ENCODE measurements around the gene PRKCB. TPM values are rescaled to one million over a fixed set of nuclear protein-coding genes. Genes with fewer than 3 reads are reported as not detected.
A peak's percentile ranks its signal among the peaks of the same experiment; 100 is the strongest.
"Not testable (repeated sequence)": the region's sequence is repeated elsewhere in the genome, so short reads cannot be mapped to it uniquely, and the experiment has no call there.

Gene PRKCB
- total RNA-seq, 4 donors from 2014 or later = 2.0 to 8.6 (median 4.0) TPM

GRCh38 chr16:24009955-24010354 lies 174.2 kb downstream of the PRKCB start:
- TF ChIP-seq CTCF (IDR thresholded peaks at IDR 0.05) = no peak
- TF ChIP-seq POLR2A (IDR thresholded peaks at IDR 0.05) = no peak
- no peak overlapping the region for H3K27ac ChIP-seq
- H3K36me3 ChIP-seq = no peaks in the 10 kb centered on the region
- no peaks in the 10 kb centered on the region for H3K27me3 ChIP-seq
- no peaks in the 10 kb centered on the region for H3K9me3 ChIP-seq
- no peaks in the 10 kb centered on the region for H3K4me1 ChIP-seq
- intact Hi-C loops (cut with DNase I) = loop anchor here (5.0 kb wide), 1 partner anchor 208 kb away; no protein-coding TSS in a partner anchor
- no peak overlapping the region for H3K4me3 ChIP-seq (replicated peaks in 1 of 3)
- 83 to 89% methylated on average over 3 of the region's 3 CpGs for WGBS, 2 donors
- no peak for DNase-seq

- Histone ChIP-seq H3K27ac (no peak overlapping the region), H3K4me3 (replicated peaks in 1 of 3) (no peak overlapping the region), H3K4me1 (no peaks in the 10 kb centered on the region), H3K36me3 (no peaks in the 10 kb centered on the region), H3K27me3 (no peaks in the 10 kb centered on the region), H3K9me3 (no peaks in the 10 kb centered on the region)
- peak; percentile 53 to 61 for DNase-seq
- 52 to 53% methylated on average over 8 of the region's 8 CpGs for WGBS, 2 donors
- intact Hi-C loops (cut with DNase I) = no loop called here
- TF ChIP-seq POLR2A (IDR thresholded peaks at IDR 0.05) = no peak
- peak in 5 of 6 experiments; percentile 22 to 53 (median 37) for TF ChIP-seq CTCF (IDR thresholded peaks at IDR 0.05)
These were observed 174.8 kb downstream of the PRKCB start for GRCh38 chr16:24010440-24011089.

GRCh38 chr16:24011237-24011636 lies 175.5 kb downstream of the PRKCB start:
- no peak overlapping the region for H3K4me3 ChIP-seq (replicated peaks in 1 of 3)
- TF ChIP-seq CTCF (IDR thresholded peaks at IDR 0.05) (no peak), POLR2A (IDR thresholded peaks at IDR 0.05) (no peak)
- no peaks in the 10 kb centered on the region for H3K36me3 ChIP-seq
- no peak for DNase-seq
- intact Hi-C loops (cut with DNase I) = no loop called here
- H3K9me3 ChIP-seq = no peaks in the 10 kb centered on the region
- no peaks in the 10 kb centered on the region for H3K27me3 ChIP-seq
- no peak overlapping the region for H3K27ac ChIP-seq
- no peaks in the 10 kb centered on the region for H3K4me1 ChIP-seq

- intact Hi-C loops (cut with DNase I) = no loop called here
- H3K4me3 ChIP-seq (replicated peaks in 1 of 3) = no peak overlapping the region
- no peak overlapping the region for H3K27ac ChIP-seq
- TF ChIP-seq POLR2A (IDR thresholded peaks at IDR 0.05) = no peak
- TF ChIP-seq CTCF (IDR thresholded peaks at IDR 0.05) = no peak
- no peaks in the 10 kb centered on the region for H3K36me3 ChIP-seq
- no peaks in the 10 kb centered on the region for H3K4me1 ChIP-seq
- H3K27me3 ChIP-seq = no peaks in the 10 kb centered on the region
- WGBS, 2 donors = 84 to 85% methylated on average over 5 of the region's 5 CpGs
- no peak for DNase-seq
- no peaks in the 10 kb centered on the region for H3K9me3 ChIP-seq
These were observed 177.4 kb downstream of the PRKCB start for GRCh38 chr16:24013054-24013636.

GRCh38 chr16:24013864-24014645 lies 178.3 kb downstream of the PRKCB start:
- no peak for TF ChIP-seq POLR2A (IDR thresholded peaks at IDR 0.05)
- TF ChIP-seq CTCF (IDR thresholded peaks at IDR 0.05) = no peak
- H3K4me1 ChIP-seq = no peaks in the 10 kb centered on the region
- no peaks in the 10 kb centered on the region for H3K9me3 ChIP-seq
- no peaks in the 10 kb centered on the region for H3K36me3 ChIP-seq
- intact Hi-C loops (cut with DNase I) = no loop called here
- no peak for DNase-seq
- H3K4me3 ChIP-seq (replicated peaks in 1 of 3) = no peak overlapping the region
- H3K27me3 ChIP-seq = no peaks in the 10 kb centered on the region
- whole genome bisulfite sequencing, 2 donors = 45 to 58% methylated on average over 9 of the region's 9 CpGs
- no peak overlapping the region for H3K27ac ChIP-seq

GRCh38 chr16:24014955-24015354 lies 179.2 kb downstream of the PRKCB start:
- H3K27me3 ChIP-seq; H3K36me3 ChIP-seq; H3K27ac ChIP-seq; H3K4me1 ChIP-seq; H3K9me3 ChIP-seq; DNase-seq; intact Hi-C loops (cut with DNase I); H3K4me3 ChIP-seq (replicated peaks in 1 of 3): not testable (repeated sequence)
- WGBS, 2 donors = 88 to 93% methylated on average over 7 of the region's 7 CpGs

Measured in thyroid gland (tissue), 4 donors.